ENCODE results near the gene CTTNBP2NL.

Gene CTTNBP2NL

GRCh38 chr1:112507336-112507735 is 111.3 kb downstream of the CTTNBP2NL start:
- DNase-seq (ENCODE audit: low spot score) = no peak

- no peak for DNase-seq (ENCODE audit: low spot score)
Observed at GRCh38 chr1:112507921-112508277, 111.9 kb downstream of the CTTNBP2NL start.

GRCh38 chr1:112508278-112509004 is 112.4 kb downstream of the CTTNBP2NL start, which contains the start of gene WNT2B:
TSS of gene WNT2B (plus strand) at chr1:112508965. CDS start at chr1:112509263, 298 bp downstream.
- no peak for DNase-seq (ENCODE audit: low spot score)

GRCh38 chr1:112509005-112509659 is 113.1 kb downstream of the CTTNBP2NL start:
- no peak for DNase-seq (ENCODE audit: low spot score)

- no peak for DNase-seq (ENCODE audit: low spot score)
Observed at GRCh38 chr1:112509660-112510178, 113.7 kb downstream of the CTTNBP2NL start.

- no peak for DNase-seq (ENCODE audit: low spot score)
Observed at GRCh38 chr1:112510340-112510739, 114.3 kb downstream of the CTTNBP2NL start.
